Transverse colon (tissue), 4 donors: Measurements from ENCODE around the gene OR2T5.

Source experiments
- CTCF ChIP-seq, 5 experiments: fragments of 200-600 bp in 3 of 5; fragments of 450-650 bp in 2 of 5; sonication (generic) in 3 of 5; IDR thresholded peaks; 1 replicate in 2 of 5; 2 replicates in 3 of 5; pipeline ENCODE4 v1.5.1; 2016 to 2017; ENCODE audit warnings: antibody characterized with exemption in 5 of 5, inconsistent platforms in 3 of 5, mild to moderate bottlenecking in 2 of 5, moderate library complexity in 1 of 5
- EP300 ChIP-seq: sonication (generic); formaldehyde crosslinking; IDR thresholded peaks from one replicate; pipeline ENCODE4 v1.6.1; 2017; ENCODE audit warnings: antibody characterized with exemption, low read depth
- POLR2A ChIP-seq: fragments of 450-650 bp; IDR thresholded peaks from one replicate; pipeline ENCODE4 v1.6.1; 2016; ENCODE audit warnings: antibody characterized with exemption, mild to moderate bottlenecking, moderate library complexity
- POLR2AphosphoS5 ChIP-seq, 3 donors: sonication (generic); formaldehyde crosslinking; IDR thresholded peaks; one replicate each; pipeline ENCODE4 v1.6.1; 2016; ENCODE audit warnings: antibody characterized with exemption in 3 of 3

GRCh38 chr1:248521856-248522255 is 33.5 kb downstream of the OR2T5 start:
- no peak for TF ChIP-seq CTCF (IDR thresholded peaks at IDR 0.05)
- no peak for TF ChIP-seq EP300
- TF ChIP-seq POLR2AphosphoS5 (IDR thresholded peaks at IDR 0.05), result no peak
- no peak for TF ChIP-seq POLR2A
